ENCODE measurements around the gene MICALL1.

The MICALL1 gene

DNA sequence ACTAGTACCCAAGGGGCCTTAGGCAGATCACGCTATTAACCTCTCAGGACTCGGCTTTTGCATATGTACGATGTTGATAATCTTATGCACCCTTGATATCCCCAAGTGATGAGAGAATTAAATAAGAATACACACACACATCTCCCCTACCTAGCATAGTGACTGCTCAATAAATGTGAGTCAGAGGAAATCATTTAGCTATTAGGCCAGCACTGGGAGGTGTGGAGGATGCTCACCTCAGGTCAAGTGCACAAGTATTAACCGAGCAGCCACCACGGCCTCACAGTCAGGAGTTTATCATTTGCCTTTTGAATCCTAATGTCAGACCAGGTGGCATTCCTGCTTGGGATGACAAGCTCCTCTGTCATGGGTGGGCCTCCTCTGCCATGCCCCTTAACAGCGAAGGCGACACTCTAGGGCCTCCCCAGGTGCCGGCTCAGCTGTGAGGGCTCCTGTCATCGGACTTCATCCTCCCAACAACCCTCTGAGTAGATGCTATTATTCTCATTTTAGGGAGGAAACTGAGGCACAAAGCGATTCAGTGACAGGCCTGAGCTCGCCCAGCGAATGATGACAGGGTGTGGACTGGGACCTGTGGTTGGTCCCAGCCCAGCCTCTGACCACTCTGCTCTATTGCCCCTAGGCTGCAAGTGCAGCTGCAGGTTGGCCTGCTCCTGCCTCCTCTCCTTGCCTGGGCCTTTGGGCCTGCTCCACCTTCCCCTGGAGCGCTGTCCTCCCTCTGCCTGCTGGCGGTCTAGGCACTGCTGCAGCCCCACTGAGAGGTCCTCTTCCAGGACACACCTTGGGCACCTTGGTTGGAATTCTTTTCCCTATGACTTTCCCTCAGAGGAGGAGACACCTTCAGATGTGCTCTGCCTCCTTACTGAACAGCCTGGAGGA lies 83.3 kb downstream of the MICALL1 start:
- no peak for DNase-seq

DNA sequence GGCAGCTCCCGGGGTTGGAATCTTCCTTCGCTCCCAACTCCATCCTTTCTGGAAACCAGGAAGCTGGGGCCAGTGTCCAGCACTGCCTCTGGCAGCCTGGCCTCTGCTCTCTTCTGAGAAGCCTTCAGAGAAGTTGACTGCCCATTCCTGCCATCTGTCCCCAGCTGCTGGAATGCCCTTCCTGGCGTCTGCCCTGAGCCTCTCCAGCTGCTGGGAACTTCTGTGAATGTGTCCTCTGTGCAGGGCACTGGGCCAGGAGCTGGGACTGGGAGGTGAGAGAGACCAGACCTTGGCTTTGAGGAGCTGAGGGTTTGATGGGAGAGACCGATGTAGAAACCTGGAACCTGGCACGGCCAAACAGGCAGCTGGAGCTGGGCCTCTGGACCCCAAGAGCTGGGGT lies 84.2 kb downstream of the MICALL1 start:
- no peak for DNase-seq

- DNase-seq: no peak
Observed at GRCh38 chr22:37990862-37991261, 84.8 kb downstream of the MICALL1 start.

DNA sequence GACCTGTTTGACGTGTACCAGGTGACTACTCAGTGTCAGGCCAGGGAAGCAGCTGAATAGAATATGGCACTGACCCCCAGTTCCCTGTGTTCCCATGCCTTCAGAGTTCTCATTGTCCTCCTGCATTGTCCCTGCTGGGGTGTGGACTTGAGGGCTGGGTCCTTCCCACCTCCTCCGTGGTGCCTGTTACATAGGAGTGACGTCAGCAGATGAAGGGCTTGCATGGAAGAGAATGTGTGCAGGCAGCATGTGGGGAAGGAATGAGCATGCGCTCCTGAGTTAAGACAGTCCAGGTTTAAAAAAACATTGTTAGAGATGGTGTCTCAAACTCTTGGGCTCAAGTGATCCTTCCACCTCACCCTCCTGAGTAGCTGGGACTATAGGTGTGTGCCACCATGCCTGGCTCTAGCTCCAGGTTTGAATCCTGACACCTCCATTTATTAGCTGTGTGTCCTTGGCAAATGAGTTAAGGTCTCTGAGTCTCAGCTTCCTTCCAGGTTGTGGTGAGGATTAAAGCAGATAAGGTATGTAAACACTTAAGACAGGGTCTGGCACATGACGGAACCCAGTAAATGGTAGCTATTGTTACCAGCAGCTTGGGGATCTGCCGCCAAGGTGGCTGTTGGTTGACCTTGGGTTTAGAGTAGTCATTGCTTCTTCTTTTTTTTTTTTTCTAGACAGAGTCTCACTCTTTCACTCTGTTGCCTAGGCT lies 85.8 kb downstream of the MICALL1 start:
- DNase-seq: no peak

All from NCI-H1436 treated with DMSO at 0.1 percent for 48 hours (cell line).